Stimulated activated CD4-positive, alpha-beta T cell treated with anti-CD3 and anti-CD28 coated beads, Interleukin-4, amount 100 ng/mL, for 1 hour (primary cell): ENCODE results near the gene DPH6.
A peak's percentile ranks its signal among the peaks of the same experiment; 100 is the strongest.
"Not testable (repeated sequence)": the region's sequence is repeated elsewhere in the genome, so short reads cannot be mapped to it uniquely, and the experiment has no call there.

Experiments used
- DNase-seq: peaks from one replicate; pipeline ENCODE4 v3.0.0-alpha.2; 2020

The DPH6 gene, protein sequence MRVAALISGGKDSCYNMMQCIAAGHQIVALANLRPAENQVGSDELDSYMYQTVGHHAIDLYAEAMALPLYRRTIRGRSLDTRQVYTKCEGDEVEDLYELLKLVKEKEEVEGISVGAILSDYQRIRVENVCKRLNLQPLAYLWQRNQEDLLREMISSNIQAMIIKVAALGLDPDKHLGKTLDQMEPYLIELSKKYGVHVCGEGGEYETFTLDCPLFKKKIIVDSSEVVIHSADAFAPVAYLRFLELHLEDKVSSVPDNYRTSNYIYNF

DNA sequence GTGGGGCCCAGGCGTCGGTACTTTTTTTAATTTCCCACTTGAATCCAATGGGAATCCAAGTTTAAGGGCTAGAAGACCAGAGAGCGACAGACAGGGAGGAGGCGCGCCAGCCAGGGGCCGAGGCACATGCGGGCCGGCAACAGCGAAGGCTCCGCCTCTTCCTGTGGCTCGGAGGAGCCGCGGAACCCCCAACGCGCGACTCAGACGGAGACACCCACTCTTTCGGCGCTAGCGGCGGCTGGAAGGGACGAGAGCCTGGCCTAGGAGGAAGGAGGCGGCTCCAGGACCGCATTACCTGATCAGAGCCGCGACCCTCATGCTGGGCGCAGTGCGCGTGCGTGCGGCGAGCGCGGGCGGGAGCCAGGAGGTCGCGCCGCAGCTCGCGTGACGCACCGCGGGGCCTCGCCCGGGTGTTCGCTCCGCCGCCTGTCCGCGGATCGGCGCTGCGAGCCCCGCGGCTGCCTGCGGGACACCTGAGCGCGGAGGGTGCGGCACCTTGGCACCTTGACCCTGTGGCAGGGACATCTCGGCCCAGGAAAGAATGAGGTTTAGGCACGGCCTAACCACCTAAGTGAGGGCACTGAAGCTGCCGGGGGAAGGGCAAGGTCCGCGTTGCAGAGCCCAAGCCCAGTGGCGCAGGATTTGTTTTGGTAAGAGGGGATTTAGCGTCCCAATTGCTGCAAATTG lies at the start of gene DPH6:
Gene DPH6 (minus strand): TSS at position 342 of the 687 bp plus-strand sequence. CDS start 24 bp downstream, at position 318.
- peak; percentile 86 for DNase-seq

GRCh38 chr15:35595656-35596055 lies 49.7 kb upstream of the DPH6 start:
- no peak for DNase-seq

- not testable (repeated sequence) for DNase-seq
These were observed 46.0 kb upstream of the DPH6 start for GRCh38 chr15:35591987-35592386.

GRCh38 chr15:35583863-35584528 lies 38.0 kb upstream of the DPH6 start:
- no peak for DNase-seq

- no peak for DNase-seq
These were observed 34.6 kb upstream of the DPH6 start for GRCh38 chr15:35580606-35581005.

DNA sequence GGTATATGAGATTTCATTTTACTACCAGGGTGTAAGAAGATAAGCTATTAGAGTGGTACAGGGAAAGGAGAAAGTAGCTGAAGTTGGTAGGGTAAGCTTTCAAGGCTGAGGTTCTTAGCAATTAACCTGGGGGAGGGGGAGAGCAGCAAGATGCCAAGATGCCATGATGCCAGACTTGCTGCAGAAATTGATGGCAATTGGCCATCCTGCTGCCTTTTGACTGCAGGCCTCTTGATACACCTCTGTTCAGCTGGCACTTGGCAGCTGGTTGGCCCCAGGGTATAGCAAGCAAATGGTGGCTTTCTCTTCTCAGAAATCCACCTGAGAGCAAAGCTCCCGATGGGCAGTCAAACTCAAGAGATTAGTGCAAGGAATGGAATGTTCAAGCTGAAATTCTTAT lies 21.4 kb upstream of the DPH6 start:
- DNase-seq: no peak

DNA sequence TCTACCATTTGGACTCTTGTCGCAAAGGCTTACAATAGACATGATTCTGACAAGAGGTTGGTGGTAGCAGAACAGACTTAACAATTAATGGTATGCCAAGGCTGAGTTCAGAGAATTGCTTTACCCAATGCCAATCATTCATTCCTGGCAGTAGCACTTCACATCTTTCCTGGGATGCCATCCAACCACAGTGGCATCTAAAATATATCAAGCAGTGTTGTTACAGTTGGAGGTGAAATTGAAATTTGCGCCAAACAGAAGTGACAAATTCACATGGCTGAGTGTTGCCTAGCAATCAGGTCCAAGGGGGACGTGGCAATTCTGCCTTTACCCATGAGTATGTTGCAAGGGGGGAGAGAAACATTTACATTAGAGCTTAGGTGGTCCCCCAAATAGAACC lies 21.0 kb upstream of the DPH6 start:
- DNase-seq: no peak

DNA sequence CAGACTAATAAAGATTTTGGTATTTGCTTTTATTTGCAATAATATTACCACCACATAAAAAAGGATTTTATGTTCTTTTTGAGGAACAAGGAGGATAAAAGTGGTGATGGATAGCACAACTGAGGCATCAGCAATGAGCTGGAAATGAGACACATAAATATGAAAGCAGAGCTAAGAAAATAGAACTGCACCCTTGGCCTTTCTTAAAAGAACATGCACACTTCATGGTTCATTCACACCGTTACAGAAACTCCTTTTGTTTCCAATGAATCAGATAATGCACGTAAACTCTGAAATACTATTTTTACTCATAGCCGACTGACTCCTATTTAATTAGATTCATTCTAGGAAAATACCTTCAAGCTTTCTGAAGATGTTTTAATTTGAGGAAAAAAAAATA lies 19.9 kb upstream of the DPH6 start:
- DNase-seq: no peak

DNA sequence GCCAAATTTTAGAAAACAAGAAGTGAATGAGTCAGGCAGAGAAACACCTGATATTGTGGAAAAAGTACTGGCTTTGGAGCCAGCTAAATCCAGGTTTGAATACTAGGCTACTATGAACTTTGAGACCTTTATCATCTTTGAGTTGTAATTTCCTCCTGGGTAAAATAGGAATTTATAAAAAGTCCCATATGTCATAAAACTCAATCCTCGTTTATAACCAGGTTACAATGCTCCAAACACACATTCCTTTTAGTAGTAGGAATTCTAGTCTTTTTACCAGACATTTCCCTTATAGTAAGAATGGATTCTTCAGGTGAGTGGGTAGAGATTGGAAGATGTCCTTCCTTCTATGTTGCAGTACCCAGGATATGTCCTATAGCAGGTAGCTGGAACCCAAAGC lies 16.7 kb upstream of the DPH6 start:
- DNase-seq: no peak

DNA sequence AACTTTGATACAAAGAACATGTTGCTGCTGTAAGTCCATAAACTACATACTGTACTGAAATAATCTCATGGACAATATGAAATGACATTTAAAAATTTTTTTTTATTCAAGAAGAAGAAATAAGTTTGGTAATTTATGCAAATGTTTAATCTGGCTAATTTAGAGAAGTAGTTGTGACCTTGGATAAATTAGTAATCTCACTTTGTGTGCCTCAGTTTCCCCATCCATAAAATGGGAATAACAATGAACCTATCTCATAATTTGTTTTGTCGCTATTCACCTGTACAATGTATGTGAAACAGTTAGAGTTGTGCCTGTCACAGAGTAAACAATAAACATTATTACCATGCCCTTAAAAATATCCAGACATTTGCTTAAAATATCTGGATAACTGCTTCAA lies 15.3 kb upstream of the DPH6 start:
- no peak for DNase-seq

GRCh38 chr15:35560870-35561269 lies 14.9 kb upstream of the DPH6 start:
- DNase-seq: no peak

DNA sequence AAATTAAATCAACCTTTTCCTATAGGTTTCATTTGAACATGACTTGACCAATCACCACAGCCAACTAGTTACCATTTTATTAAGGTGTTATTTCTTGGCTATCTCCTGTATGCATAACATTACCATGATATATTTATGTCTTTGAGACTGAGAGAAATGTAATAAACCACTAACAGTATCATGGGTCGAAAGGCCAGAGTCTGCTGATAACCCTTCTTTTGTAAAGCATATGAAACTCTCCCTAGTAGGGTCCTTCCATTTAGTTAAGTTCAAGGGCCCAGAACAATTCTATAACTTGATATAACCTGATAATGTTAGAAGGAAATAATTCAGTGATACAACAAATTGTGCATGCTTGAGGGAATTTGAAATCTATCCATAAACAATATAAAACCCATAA lies 14.3 kb upstream of the DPH6 start:
- DNase-seq: no peak

DNA sequence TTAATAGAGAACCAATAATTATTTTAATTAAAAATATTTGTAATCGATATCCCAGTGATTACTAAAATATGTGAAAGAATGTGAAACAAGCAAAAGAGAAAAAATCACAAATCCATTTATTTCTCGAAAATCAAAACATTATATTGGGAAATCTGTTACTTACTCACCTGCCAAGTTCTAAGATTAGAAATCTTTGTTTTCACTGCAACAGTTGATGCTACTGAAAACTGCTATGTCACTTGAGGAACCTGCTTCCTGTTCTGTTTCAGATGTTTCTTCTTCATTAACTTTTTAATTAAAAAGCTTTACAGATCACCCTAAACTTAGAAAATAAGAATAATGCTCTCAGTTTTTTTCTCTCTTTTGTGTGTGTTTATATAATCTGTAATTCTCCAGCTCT lies 13.7 kb upstream of the DPH6 start:
- DNase-seq: no peak

GRCh38 chr15:35557544-35557943 lies 11.6 kb upstream of the DPH6 start:
- no peak for DNase-seq

DNA sequence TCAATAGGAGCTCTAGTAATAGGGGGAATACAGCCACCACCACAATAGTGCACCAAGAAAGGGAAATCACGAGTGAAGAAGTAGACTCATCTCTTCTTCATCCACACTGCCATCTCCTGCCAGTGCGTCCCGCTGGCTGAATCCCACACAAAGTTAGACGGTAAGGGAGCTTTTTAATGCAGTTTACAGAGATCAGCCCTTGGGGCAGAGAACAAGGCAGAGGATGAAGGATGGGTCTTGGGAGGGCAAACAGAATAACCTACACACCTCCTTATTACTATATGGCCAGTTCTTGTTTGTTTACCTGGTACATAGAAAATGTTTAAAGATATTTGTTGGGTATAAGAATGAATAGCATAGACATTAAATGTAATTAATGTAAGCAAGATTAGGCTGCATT lies 11.0 kb upstream of the DPH6 start:
- DNase-seq: no peak

DNA sequence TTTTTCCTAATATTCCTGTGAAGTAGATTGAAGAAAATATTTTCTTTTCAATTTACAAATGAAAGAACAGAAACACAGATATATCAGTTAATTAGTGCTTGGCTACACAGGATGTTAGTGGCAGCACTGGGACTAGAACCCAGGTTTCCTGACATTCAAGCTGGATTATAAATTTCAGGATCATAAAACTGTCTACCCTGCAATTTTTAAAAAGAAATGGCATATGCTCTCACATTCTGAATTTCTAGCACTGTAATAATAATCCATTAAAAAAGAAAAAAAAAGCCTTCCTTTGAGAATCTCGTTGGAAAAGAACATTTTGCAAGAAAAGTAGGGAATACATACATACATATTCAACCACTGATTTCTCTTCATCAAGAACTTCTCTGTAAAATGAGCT lies 9.3 kb upstream of the DPH6 start:
- no peak for DNase-seq

- no peak for DNase-seq
These were observed 5.0 kb upstream of the DPH6 start for GRCh38 chr15:35550957-35551356.

GRCh38 chr15:35549567-35549966 lies 3.6 kb upstream of the DPH6 start:
- no peak for DNase-seq

DNA sequence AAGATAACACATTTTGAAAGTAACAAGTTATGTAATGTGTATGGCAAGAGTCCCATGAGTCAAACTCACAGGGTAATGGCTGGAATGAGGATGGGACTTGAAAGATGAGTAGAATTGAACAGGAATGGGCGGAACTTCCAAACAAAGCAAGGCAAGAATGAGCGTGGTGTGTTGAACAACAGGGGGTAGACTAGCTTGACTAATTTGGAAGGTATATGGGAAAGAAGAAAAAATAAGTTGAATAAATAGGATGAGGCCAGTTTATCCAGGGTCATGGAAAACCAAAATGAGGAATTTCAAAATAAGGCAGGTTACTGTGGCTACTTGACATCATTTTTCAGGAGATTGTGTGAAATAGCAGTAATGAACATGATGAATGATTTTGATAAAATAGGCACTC lies 2.5 kb upstream of the DPH6 start:
- DNase-seq: no peak

GRCh38 chr15:35547775-35548364 lies 1.9 kb upstream of the DPH6 start:
- no peak for DNase-seq

DNA sequence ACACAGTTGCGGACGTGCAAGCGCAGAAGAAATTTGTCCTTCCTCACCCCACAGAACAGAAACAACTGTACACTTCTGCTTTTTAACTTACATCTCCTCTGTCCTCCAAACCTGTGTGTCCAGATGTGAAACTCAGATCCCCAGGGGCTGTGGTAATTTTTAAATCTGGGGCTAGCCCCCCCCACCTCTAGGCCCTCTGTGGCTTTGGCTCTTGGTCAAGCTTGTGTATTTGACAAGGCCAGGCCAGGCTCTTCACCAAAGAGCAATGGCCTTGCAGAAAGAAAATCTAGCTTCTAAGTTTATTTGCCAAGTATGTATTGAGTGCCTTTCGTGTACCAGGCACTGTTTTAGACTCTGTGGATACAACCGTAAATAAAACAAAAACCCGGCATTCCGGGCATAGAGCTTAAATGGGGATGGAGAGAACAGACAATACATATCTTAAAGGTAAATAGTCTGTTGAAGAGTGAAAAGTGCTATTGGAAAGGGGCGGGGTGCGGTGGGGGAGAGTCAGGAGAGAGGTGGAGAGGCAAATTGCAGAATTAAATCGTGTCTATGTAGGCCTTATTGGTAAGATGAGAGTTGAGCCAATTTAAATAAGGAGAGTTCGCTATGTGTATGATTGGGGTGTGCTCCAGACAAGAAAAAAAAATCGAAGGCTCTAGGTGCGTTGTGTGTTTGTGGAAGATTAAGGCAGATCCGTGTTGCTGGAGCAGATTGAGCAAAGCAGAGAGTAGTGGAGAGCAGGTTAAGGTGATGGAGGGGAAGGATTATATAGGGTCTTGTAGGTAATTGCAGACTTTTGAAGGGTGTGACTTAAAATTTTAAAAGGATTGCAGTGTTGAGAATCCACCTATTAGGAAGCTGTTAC lies 781 bp upstream of the DPH6 start:
- DNase-seq: no peak

GRCh38 chr15:35545316-35545823 lies 595 bp downstream of the DPH6 start:
- DNase-seq: peak; percentile 30

DNA sequence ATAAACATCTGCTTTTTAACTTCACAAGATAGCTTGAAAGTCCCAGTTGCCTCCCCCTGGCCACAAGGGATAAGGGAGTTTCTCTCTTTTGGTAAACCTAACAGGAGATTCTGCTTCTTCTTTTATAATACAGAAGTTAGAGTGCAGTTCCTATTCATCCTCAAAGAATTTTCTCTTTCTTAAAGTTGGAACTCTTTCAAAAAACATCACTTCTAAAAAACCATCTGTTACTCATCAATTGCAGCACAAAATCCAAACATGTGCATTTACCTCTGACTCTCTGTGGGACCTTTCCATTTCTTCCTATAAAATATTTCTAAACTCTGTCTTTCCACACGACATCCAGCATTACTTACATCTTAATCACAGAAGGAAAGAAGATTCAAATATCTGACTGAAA lies 5.1 kb downstream of the DPH6 start:
- DNase-seq: no peak
